Keratinocyte (primary cell): ENCODE data around the gene ZFR2. TPM values are rescaled to one million over a fixed set of nuclear protein-coding genes. Genes with fewer than 3 reads are reported as not detected.

Source experiments
- DNase-seq: peaks from one replicate; pipeline ENCODE4 v3.0.0-alpha.2; 2011; ENCODE audit warnings: low read depth, missing footprints, low spot score
- FAIRE-seq: peaks from 2 replicates; lab custom pipeline; 2011; peaks lifted over from hg19 to GRCh38; lab: Jason Lieb, UNC
- H2AFZ ChIP-seq: 2 replicates; pipeline ENCODE4 v1.6.0; 2012; ENCODE audit warnings: low read length, control low read depth, inconsistent platforms; ENCODE audit not compliant: control insufficient read depth
- H3K27ac ChIP-seq: 2 replicates; pipeline ENCODE4 v1.5.1; 2011; ENCODE audit warnings: low read length; ENCODE audit not compliant: control insufficient read depth, insufficient read depth
- H3K27me3 ChIP-seq: 3 replicates; pipeline ENCODE4 v1.6.0; 2011; ENCODE audit warnings: low read length; ENCODE audit not compliant: control insufficient read depth, insufficient read depth; ENCODE audit errors: extremely low read depth
- H3K36me3 ChIP-seq, 2 experiments: 2 replicates in 1 of 2; 3 replicates in 1 of 2; pipeline ENCODE4 v1.5.1; 2011; ENCODE audit warnings: low read length in 2 of 2, mild to moderate bottlenecking in 1 of 2; ENCODE audit not compliant: control insufficient read depth in 2 of 2, insufficient read depth in 2 of 2; ENCODE audit errors: extremely low read depth in 1 of 2
- H3K4me1 ChIP-seq: 3 replicates; pipeline ENCODE4 v1.5.1; 2011; ENCODE audit warnings: low read length; ENCODE audit not compliant: control insufficient read depth, insufficient read depth; ENCODE audit errors: extremely low read depth
- H3K4me2 ChIP-seq: 3 replicates; pipeline ENCODE4 v1.6.0; 2011; ENCODE audit warnings: low read depth, low read length; ENCODE audit not compliant: control insufficient read depth, insufficient read depth; ENCODE audit errors: extremely low read depth
- H3K4me3 ChIP-seq, 3 experiments: fragments of 200-600 bp in 1 of 3; sonication (generic) in 1 of 3; 2 replicates in 2 of 3; 3 replicates in 1 of 3; pipeline ENCODE4 v1.5.1; 2011 to 2016; ENCODE audit warnings: low read length in 3 of 3, mild to moderate bottlenecking in 3 of 3, control low read depth in 2 of 3, inconsistent platforms in 1 of 3, low read depth in 1 of 3, mixed read lengths in 1 of 3, mixed run types in 1 of 3, moderate library complexity in 1 of 3; ENCODE audit not compliant: control insufficient read depth in 2 of 3, insufficient read depth in 2 of 3; ENCODE audit errors: extremely low read depth in 1 of 3
- H3K79me2 ChIP-seq: 2 replicates; pipeline ENCODE4 v1.6.0; 2012; ENCODE audit warnings: low read length; ENCODE audit not compliant: control insufficient read depth, insufficient read depth
- H3K9ac ChIP-seq: 3 replicates; pipeline ENCODE4 v1.6.0; 2011; ENCODE audit warnings: low read length; ENCODE audit not compliant: control insufficient read depth, insufficient read depth; ENCODE audit errors: extremely low read depth
- H3K9me1 ChIP-seq: 3 replicates; pipeline ENCODE4 v1.6.0; 2011; ENCODE audit warnings: low read length; ENCODE audit not compliant: control insufficient read depth, insufficient read depth; ENCODE audit errors: extremely low read depth
- H3K9me3 ChIP-seq: 2 replicates; pipeline ENCODE4 v1.5.1; 2012; ENCODE audit warnings: low read depth, low read length; ENCODE audit not compliant: control insufficient read depth
- H4K20me1 ChIP-seq: 3 replicates; pipeline ENCODE4 v1.6.0; 2011; ENCODE audit warnings: low read length; ENCODE audit not compliant: control insufficient read depth, insufficient read depth; ENCODE audit errors: extremely low read depth
- EZH2 ChIP-seq: IDR thresholded peaks from one replicate; pipeline ENCODE4 v1.6.1; 2012; ENCODE audit warnings: inconsistent platforms, mild to moderate bottlenecking, low read length, moderate library complexity
- dilution Hi-C: fragments of 300-500 bp; cut with MboI; formaldehyde crosslinking; loops from one replicate; pipeline ENCODE4 v1.7.0; 2020; ENCODE audit warnings: low sequenced_read_pairs; ENCODE audit not compliant: extremely low pct_ligation_motif_present
- polyA plus RNA-seq, 5 experiments: library from polyadenylated mRNA; depleted of rRNA in 3 of 5; stranded (reverse) in 3 of 5; stranded (forward) in 1 of 5; unstranded in 1 of 5; fragments of >200 nt; gene quantifications; 1 replicate in 1 of 5; 2 replicates in 3 of 5; 3 replicates in 1 of 5; pipeline versions ENCODE4 v1.2.1 to v1.2.3, GENCODE V29; 2011 to 2012; ENCODE audit warnings: missing spikeins in 2 of 5, low read depth in 1 of 5, low replicate concordance in 1 of 5
- TF ChIP-seq, protein P1 (sequence below), 3 experiments: IDR thresholded peaks in 1 of 3; conservative IDR thresholded peaks in 1 of 3; optimal IDR thresholded peaks in 1 of 3; 2 replicates in 2 of 3; 3 replicates in 1 of 3; pipeline versions ENCODE3 to v1.5.1; 2011; ENCODE audit warnings: low read length in 3 of 3, mild to moderate bottlenecking in 3 of 3, moderate library complexity in 2 of 3, control low read depth in 1 of 3, inconsistent platforms in 1 of 3; ENCODE audit not compliant: insufficient read depth in 2 of 3; ENCODE audit errors: extremely low read depth in 1 of 3

ZFR2 gene
- polyA plus RNA-seq, 1 donor (not counting 4 experiments of a cell fraction or from before 2014, with no cell fraction given): not detected

DNA sequence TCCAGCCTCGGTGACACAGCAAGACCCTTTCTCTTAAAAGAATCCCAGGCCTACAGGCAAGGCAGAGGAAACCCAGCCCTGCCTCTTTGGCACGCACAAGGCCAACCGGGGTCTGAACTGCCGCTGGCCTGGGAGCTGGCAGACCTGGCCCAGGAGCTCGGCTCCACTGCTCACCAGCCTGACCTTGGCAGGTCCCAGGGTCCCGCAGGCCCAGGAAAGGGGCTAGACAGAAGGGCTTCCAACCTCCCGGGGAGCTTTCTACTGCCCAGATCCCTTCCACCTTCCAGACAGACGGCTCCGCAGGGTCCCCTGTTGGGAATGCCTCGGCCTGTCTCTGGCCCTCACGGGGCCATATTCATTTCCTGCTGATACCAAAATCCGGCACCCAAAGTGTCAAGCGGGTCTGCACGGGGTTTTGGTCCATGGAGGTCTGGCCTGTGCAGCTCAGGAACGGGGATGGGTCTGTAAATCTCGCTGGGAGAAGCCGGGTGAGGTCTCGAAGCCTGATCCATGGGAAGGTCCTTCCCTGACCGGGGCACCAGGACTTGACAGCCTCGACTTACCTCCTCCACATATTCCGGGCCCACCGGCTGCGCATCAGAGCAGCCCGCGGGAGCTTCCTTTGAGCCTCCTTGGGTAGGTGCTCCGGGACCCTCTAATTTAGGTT, 46.0 kb downstream of the ZFR2 start:
- Histone ChIP-seq H3K9ac (no peak overlapping the region), H3K4me2 (no peak overlapping the region), H3K4me1 (peaks cover 5% of the 10 kb centered on the region), H3K4me3 (no peak overlapping the region), H4K20me1 (no peaks in the 10 kb centered on the region), H3K27me3 (peaks cover 20% of the 10 kb centered on the region), H3K9me1 (no peaks in the 10 kb centered on the region), H3K79me2 (no peaks in the 10 kb centered on the region), H3K9me3 (no peaks in the 10 kb centered on the region), H3K36me3 (no peaks in the 10 kb centered on the region), H2AFZ (no peak overlapping the region), H3K27ac (no peak overlapping the region)
- dilution Hi-C loops: no loop called here
- no peak for TF ChIP-seq EZH2
- TF ChIP-seq, protein P1, sequence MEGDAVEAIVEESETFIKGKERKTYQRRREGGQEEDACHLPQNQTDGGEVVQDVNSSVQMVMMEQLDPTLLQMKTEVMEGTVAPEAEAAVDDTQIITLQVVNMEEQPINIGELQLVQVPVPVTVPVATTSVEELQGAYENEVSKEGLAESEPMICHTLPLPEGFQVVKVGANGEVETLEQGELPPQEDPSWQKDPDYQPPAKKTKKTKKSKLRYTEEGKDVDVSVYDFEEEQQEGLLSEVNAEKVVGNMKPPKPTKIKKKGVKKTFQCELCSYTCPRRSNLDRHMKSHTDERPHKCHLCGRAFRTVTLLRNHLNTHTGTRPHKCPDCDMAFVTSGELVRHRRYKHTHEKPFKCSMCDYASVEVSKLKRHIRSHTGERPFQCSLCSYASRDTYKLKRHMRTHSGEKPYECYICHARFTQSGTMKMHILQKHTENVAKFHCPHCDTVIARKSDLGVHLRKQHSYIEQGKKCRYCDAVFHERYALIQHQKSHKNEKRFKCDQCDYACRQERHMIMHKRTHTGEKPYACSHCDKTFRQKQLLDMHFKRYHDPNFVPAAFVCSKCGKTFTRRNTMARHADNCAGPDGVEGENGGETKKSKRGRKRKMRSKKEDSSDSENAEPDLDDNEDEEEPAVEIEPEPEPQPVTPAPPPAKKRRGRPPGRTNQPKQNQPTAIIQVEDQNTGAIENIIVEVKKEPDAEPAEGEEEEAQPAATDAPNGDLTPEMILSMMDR (optimal IDR thresholded peaks at IDR 0.05 in 1 of 3, IDR thresholded peaks at IDR 0.05 in 1 of 3, conservative IDR thresholded peaks at IDR 0.05 in 1 of 3; ENCODE audit: extremely low read depth in 1 of 3, insufficient read depth in 2 of 3, low read length in 3 of 3): no peak
- FAIRE-seq (no peak), DNase-seq (no peak)

DNA sequence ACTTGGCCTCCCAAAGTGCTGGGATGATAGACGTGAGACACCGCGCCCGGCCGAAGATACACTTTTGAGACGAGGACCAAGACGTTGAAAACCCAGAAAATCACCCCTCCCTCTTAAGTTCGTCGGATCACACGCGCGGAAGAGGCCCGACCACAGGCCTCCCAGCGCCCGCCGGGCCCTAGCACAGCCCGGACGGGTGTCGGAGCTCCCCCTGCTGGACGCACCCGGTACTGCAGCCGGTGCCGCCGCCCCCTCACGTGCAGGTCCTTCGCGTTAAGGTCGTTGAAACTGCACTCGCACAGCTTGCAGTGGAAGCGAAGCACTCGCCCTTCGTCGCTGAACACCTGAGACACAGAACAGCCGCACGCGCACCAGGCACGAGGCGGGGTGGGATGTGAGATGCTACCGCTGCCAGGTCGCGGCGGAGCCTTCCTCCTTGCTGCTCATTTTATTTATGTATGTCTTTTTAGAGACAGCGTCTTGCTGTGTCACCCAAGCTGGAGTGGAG, 46.9 kb downstream of the ZFR2 start:
- Histone ChIP-seq H2AFZ (no peak overlapping the region), H3K4me3 (no peak overlapping the region), H3K4me2 (no peak overlapping the region), H3K27me3 (peaks cover 20% of the 10 kb centered on the region), H3K27ac (no peak overlapping the region), H3K4me1 (peaks cover 5% of the 10 kb centered on the region), H3K9ac (no peak overlapping the region), H3K36me3 (no peaks in the 10 kb centered on the region), H4K20me1 (no peaks in the 10 kb centered on the region), H3K9me3 (no peaks in the 10 kb centered on the region), H3K79me2 (no peaks in the 10 kb centered on the region), H3K9me1 (no peaks in the 10 kb centered on the region)
- TF ChIP-seq EZH2: no peak
- TF ChIP-seq, protein P1 (optimal IDR thresholded peaks at IDR 0.05 in 1 of 3, IDR thresholded peaks at IDR 0.05 in 1 of 3, conservative IDR thresholded peaks at IDR 0.05 in 1 of 3; ENCODE audit: extremely low read depth in 1 of 3, insufficient read depth in 2 of 3, low read length in 3 of 3): peak; percentile 75 to 96 (median 89)
- FAIRE-seq (no peak), DNase-seq (no peak)
- dilution Hi-C loops: no loop called here
